HG03159 (cell line): ENCODE measurements around the gene IFFO2.
A peak's percentile ranks its signal among the peaks of the same experiment; 100 is the strongest.

Experiments
- ATAC-seq: cut with Tn5 transposase; IDR thresholded peaks from one replicate; pipeline ENCODE4 v1.9.1; 2021; ENCODE audit warnings: mild to moderate bottlenecking, moderate library complexity; ENCODE audit not compliant: unreplicated experiment

IFFO2 gene

DNA sequence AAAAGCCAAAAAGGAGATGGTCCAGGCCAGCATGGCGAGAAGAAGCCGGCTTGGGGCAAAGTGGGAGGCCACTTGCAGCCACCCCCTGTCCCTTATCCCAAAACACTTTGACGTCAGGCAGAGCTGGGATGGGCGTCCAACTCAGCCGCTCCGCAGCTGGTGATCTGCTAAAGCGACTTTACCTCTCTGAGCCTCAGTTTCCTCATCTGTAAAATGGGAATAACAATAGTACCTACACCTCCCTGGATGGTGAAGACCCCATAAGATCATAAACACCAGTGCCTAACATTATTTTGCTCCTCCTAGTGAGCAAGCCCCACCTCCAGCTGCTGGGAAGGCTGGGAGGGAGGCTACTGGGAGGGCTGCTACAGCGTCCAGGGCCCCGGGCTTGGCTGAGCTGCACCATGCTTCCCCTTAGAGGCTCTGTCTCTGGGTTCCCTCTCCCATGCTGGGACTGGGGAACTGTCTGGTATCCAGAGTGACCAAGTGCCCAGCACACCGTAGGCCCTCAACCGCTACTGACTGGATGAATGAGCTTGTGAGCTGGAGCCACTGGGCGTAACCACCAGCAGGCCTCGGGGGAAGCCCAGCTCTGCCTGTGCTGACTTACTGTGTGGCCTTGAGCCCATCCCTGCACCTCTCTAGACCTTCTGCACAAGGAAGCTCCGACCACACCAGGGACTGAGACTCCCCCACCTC, 18.3 kb downstream of the IFFO2 start:
- no peak for ATAC-seq

DNA sequence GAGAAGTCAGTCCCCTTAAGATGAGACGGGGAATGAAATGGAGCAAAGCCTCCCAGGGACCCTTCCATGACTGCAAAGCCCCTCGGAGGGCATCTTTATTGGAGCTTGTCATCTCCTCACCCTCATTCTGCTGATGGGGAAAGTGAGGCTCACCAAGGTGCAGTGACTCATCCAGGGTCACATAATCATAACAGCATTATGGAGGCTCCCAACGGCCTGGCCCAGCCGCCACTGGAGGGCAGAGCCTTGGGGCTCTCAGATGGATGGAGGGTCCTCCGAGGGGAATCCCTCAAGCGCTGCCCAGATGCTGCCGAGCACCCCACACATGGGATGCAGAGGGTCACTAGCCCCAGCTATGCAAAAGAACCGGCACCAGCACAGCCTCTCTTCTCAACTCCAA, 18.9 kb downstream of the IFFO2 start:
- ATAC-seq, result no peak

DNA sequence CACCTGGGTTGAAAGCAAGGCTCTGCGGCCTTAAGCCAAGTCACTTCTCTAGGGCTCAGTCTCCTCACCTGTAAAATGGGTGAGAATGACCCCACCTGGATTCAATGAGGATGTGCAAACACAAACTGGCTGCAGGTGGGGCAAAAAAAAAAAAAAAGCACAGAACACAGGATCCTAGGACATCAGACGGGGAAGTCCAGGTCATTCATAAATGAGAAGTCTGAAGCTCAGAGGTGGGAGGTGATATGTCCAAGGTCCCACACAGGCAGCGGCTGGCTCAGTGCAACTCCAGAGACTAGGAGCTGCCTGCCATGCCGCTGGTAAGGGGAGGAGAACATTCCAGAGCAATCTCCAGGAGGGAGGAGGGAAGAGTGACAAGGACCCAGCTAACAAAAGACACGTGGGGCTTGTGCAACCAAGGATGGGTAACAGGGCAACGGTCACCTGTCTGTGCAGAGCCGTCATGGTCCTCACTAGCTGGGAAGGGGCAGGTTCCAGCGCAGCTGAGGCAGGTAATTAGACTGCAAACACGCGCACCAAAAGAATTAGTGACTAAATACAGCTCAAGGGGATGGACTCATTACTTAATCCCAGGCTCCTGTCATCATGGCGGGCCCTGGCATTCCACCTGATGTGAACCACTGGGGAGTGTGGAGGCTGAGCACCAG, 19.5 kb downstream of the IFFO2 start:
- ATAC-seq, result no peak

DNA sequence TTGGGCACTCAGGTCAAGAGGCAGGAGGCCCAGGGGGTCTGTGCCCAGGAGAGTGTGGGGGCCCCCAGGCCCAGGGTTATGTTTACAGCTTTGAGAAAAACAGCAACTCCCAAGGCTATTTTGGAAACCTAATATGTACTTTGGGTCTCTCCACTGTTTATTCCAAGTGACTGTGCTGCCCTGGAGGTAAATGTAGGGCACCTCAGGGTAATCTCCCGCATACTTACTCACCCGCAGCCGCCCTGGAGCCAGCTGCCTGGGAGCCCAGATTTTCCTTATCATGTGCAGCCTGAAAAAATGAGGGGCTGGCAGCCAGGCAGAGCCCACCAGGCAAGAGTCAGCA, 20.0 kb downstream of the IFFO2 start:
- no peak for ATAC-seq

DNA sequence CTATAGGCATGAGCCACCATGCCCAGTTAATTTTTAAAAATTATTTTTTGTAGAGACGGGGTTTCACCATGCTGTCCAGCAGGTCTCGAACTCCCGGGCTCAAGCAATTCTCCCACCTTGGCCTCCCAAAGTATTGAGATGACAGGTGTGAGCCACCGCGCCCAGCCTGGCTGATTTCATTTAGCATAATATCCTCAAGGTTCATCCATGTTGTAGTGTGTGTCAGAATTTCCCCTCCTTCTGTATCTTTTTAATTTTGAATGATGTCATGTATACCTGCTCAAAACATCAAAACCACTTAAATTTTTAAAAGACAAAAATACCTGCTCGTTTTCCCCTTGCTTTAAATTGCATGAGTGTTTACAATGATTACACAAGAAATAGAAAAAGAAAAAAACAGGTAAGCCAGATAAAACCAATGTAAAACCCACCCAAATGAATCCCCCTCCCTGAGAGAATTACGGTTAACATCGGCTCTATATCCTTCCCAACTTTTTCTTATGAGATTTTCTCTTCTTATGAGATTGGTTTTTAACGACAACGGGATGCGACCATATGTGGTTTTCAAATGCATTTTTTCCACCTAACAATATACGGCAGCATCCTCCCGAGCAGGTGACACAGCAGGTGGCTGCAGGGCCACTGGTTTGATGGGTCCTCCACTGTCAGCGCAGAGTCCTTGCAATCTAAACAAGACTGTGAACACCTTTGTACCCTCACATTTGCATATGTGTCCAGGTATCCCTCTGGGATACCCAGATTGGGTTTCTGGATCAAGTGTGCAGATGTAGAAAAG, 22.1 kb downstream of the IFFO2 start:
- ATAC-seq, result no peak

DNA sequence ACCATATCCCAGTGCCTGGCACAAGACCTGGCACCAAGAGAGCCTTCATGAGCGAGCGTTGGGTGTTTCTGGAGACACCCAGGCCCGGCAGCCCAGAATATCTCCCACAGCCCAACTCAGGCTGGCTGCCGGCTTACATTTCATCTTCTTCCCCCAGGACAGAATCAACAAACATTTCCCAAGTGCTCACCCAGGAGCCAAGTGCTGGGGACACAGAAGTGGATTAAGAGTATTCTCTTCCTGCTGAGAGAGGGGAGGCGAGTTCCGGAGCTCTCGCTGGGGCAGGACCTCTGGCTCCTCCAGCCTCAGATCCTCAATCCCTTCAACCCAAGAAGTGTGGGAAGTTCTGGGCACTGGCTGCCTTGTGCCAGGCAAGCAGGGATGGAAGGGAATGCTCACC, 23.6 kb downstream of the IFFO2 start:
- no peak for ATAC-seq

DNA sequence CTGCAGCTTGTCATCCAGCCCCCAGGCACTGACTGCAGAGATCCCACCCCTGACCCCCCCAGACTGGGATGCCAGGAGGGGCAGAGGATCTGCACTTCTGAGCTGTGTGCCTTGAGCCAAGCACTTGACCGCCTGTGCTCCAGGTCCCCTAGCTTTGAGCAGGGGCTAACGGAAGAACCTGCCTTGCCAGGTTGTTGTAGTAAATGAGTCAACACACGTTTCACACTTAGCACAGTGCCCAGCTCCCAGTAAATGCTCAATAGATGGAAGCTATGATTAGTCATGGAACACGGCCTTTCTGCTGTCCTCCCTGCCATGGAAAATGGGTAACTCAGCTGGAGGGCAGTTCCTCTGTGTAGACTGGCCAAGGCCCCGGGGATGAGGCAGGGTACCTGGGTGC, 24.1 kb downstream of the IFFO2 start:
- ATAC-seq, result no peak

DNA sequence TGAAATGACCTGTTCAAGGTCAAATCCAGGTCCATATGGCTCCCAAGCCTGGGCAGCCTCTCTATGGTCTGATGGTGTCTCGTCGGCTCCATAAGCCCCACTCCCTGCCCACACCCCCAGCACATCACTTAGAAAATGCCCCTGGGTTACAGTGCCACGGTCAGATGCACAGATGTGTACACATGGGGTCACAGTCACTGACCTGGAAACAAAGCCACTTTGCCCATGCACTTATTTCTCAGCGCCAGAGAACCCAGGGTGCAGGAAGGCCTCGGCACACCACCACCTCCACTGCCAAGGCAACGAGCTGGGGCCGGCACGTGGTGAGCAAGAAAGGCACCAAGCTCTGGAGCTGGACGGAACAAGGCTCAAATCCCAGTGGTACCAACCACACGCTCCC, 24.7 kb downstream of the IFFO2 start:
- ATAC-seq, result no peak

DNA sequence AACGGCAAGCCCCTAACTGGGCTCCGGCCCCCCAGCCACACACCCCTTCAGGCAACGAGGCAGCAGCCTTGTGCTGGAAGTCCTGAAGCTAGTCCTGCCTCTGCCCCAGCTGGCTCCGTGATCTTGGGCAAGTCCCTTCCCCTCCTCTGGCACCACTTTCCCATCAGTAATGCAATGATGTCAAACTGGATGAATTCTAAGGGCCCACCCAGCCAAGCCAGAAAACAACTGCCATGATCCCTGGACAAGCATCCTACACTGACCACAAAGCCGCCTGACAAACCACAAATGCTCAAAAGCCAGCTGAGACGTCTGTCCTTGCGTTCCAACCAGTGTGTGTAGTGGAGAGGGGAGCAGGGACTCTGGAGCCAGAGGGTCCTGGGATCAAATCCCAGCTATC, 26.8 kb downstream of the IFFO2 start:
- no peak for ATAC-seq

DNA sequence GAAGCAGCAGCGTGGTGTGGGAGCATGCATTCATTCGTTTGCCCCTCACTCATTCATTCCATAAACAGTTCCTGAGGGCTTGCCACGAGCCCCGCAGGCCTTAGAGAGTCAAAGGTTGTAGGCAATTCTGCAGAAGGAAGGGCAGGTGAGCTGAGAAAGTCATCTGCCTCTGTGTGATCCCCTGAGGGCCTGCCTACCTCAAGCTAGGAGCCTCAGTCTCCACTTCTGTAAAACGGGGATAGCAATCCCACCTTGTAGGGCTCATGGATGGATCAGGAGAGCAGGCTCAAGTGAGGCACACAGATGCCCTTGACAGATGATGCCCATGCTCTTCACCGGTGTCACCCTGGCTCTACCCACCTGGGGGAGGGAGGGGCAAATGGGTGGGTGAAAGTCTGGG, 27.5 kb downstream of the IFFO2 start:
- no peak for ATAC-seq

DNA sequence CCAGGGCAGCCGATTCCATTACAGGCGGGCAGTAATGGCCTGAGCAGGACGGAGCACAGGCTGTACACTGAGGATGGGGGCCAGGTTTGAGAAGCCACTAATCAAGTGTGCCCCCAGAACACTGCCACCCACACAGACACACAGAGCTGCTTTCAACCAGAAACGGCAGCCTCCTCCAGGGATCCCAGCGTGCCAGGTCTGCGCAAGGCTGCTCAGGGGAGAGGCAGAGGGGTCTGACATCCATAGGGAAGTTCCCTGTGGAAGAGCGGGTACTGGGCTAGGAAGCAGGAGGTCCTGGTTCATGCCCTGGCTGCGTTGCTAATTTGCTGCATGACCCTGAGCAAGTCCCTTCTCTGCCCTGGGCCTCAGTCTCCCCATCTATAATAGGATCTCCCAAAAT, 28.1 kb downstream of the IFFO2 start:
- no peak for ATAC-seq

DNA sequence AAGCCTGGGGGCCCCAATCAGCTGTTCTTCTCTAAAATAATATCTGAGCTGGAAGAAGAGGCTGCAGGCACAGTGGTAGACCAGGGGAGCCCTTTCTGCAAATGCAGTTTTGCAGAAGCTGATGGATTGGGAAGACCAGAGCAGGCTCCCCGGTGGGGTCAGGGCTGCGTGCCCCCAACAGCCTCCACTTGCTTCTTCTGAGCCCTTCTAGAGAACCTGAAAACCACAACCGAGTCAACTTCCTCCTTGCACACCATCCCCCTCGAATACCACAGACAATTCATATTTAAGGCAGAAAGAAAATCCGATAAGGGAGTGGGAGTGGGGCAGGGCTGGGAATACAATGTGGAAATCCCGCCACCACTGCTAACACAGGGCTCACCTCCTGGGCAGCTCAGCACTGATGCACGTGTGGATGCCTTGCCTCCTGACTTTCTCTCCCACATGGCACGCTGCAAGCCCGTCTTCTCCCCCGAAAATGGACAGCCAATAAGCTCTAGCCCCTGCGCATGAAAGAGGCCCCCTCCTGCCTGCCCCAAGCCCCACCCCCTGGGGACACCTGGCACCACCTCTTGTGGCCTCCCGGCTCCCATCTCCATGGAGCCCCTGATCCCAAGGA, 28.7 kb downstream of the IFFO2 start:
- peak; percentile 43 for ATAC-seq

DNA sequence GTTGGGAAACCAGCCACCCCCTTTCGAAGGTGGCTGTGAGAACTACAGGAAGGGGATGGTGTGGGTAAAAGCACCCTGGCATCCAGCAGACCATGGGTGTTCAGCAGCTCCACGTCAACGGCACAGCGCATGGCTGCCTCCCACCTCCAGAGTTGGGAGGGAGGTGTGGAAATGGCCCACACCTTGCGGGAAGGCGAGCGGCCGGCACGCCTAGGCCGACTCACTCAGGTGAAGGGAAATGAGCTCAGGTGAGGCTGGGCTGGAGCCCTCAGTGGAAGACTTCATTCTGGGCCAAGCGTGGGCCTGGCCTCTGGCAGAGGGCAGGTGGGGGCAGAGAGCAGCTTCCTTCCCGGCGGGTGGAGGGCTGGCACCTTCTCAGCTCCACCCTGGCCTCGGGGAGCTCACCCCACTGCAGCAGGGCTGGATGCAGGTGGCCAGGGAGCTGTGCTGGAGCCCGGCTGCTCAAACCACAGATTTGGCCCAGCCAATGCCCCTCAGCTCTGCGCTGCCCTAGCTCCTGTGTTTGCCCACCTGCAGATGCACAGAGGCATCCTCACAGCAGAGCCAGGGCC, 29.3 kb downstream of the IFFO2 start:
- peak; percentile 33 for ATAC-seq

DNA sequence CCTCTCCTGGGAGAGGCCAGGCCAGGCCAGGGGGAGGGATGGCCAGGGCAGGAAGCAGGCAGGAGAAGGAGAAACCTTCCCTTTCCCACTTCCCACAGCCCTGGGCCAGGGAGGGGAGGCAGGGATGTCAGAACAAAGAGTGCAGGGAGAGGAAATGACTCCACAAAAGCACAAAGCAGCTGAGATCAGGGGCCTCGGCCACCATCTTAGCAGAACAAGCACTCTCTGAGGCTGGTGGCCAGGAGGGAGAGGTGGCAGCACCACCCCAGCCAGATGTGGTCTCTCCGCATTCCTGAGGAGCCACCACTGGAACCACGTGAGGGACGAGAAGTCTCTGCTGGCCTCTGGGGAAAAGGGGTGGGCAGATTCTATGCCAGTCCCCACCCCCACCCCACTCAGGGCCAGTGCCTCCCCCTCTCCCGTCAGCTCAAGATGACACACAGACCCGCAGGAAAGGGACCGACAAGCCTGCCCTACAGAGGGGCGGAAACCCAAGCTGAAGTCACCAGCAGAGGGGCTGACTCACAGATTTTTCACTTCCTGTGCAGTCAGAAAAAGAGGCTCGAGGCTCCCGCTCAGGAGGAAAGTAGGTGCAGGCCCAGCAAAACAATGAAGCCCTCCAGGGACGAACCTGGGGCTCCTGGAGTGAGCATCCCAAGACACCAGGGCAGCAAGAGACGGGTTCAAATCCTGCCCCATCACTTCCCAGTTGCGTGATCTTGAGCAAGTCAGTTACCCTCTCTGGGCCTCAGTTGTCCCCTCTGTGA, 30.0 kb downstream of the IFFO2 start:
- ATAC-seq, result peak; percentile 72

DNA sequence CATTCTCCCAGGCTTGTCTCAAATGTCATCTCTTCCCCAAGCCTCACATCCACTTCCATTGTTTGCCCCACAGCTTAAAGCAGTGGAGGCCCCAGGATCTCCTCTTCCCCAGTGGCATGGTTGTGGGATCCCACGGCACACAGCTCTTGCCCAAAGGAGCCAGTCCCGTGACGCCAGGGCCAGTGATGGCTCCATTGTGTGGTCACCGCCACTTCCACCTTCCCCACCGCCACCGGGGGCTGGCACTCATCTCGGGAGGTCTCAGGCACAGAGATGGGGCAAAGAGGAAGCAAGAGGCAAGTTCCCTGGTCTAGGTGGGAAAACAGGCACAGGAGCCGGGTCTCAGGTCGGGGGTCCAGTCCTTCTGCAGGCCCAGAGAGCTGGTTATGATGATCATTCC, 31.2 kb downstream of the IFFO2 start:
- ATAC-seq, result no peak

DNA sequence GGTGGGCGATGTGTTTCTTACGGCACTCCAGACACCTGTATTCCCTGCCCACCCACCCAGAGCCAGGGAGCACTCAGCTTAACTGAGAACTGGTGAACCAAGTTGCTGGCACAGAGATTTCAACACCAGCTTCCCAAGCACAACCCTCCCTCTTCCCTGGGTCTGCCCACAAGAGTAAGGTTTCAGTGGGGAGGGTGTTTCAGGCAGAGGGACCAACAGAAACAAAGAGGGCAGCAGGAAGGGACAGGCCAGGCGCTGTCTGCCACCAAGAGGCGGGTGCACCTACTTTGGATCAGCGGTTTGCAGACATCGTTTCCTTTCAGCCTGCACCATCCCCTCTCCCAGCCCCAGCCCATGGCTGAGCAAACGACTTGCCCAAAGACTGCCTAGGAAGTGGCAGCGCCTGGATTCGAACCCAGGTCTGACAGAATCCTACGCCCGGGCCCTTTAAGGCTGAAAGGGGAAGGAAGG, 32.2 kb downstream of the IFFO2 start:
- ATAC-seq, result no peak

DNA sequence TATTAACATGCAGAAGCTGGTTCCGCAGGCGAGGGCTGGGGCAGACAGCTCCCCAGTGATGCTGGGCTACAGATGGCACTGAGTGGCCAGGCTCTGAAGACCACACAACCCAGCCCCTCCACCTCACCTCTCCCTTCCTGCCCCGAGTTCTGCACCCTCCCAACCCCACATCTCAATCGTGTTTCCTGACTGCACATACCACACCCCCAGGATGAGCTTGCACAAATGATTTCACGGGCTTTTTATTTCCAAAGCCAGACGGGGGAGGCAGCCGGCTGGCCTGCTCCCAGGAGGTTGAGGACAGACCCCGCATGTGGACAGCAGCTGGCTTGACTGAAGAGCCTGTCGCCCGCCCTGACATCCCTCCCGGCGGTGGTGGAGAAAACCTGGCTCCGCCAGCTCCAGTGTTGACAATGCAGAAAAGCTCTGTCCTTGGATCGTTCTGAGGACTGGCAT, 32.7 kb downstream of the IFFO2 start:
- ATAC-seq, result no peak

DNA sequence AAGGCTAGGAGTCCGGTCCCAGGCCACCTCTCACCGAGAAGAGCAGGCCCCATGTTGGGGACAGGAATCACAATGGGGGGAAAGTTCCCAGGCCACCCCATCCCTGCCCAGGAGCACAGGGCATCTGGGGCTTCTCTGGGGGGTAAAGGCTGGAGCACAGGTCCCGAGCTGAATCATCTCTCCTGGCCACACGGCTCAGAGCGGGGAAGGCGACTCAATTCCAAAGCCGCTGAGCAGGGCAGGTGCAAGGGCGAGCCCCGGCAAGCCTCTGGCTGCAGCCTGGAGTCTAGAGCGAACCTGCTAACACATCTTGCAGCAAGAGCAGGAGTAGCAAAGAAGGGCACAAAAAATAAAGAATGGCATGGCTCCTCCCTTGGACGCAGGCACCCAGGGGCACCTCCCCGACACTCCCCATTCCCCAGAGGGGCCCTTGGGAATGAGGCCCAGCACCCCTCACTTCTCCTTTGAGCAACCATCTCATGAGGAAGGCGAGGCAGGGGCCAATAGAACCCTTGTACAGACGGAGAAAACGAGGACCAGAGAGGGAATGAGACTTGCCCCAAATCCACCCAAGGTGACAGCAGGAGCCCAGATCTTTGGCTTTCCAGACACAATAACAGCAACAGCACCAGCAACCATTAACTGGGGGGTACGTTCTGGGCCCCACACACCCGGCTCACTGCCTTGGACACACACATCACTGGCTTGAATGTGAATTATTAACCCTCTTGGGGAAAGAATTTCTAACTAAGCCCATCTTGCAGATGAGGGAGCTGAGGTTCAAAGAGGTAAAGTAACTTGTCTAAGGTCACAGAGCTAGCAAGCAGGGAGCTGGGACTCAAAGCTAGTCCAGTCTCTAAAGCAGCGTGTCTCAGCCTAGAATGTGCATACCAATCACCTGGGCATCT, 33.4 kb downstream of the IFFO2 start:
- ATAC-seq, result no peak

DNA sequence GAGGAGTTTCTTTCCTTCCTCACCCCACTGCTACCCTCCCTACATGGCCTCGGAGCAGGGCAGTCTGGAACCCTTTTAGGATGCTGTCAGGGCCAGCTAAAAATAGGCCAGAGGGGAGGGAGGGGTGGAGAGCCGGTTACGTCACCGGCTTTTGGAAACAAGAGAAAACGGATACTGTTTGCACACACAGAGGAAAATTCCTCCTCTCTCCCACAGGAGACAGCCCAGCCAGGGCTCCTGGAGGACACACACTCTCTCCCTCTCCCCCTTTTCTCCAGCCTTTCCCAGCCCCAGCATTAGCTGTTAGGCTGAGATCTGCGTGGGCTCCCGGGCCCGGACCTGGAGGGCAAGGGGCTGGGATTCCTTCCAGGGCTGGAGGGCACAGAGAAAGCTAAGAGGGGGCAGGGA, 34.2 kb downstream of the IFFO2 start:
- no peak for ATAC-seq
